Stimulated activated CD8-positive, alpha-beta memory T cell treated with anti-CD3 and anti-CD28 coated beads, Interleukin-12 subunit alpha, Interleukin-12 subunit beta, amount 100 ng/mL, for 24 hours (primary cell): ENCODE measurements around the gene ATP2A2.
"Not testable (repeated sequence)": the region's sequence is repeated elsewhere in the genome, so short reads cannot be mapped to it uniquely, and the experiment has no call there.

ENCODE experiments used
- DNase-seq: peaks from one replicate; pipeline ENCODE4 v3.0.0-alpha.2; 2020; ENCODE audit errors: extremely low read depth

The ATP2A2 gene

GRCh38 chr12:110301065-110301806 is 20.2 kb downstream of the ATP2A2 start:
- DNase-seq = no peak

GRCh38 chr12:110304061-110304551 is 23.1 kb downstream of the ATP2A2 start:
- no peak for DNase-seq

GRCh38 chr12:110307372-110307771 is 26.3 kb downstream of the ATP2A2 start:
- no peak for DNase-seq

- no peak for DNase-seq
These were observed 29.7 kb downstream of the ATP2A2 start for GRCh38 chr12:110310763-110311162.

- DNase-seq = no peak
These were observed 30.9 kb downstream of the ATP2A2 start for GRCh38 chr12:110311903-110312302.

GRCh38 chr12:110312581-110313360 is 31.7 kb downstream of the ATP2A2 start:
- DNase-seq = no peak

- no peak for DNase-seq
These were observed 33.3 kb downstream of the ATP2A2 start for GRCh38 chr12:110314308-110314707.

- no peak for DNase-seq
These were observed 35.8 kb downstream of the ATP2A2 start for GRCh38 chr12:110316861-110317260.

- DNase-seq = no peak
These were observed 36.9 kb downstream of the ATP2A2 start for GRCh38 chr12:110317911-110318310.

GRCh38 chr12:110320550-110320949 is 39.5 kb downstream of the ATP2A2 start:
- DNase-seq = no peak

- no peak for DNase-seq
These were observed 48.7 kb downstream of the ATP2A2 start for GRCh38 chr12:110329710-110330109.

GRCh38 chr12:110330124-110330523 is 49.1 kb downstream of the ATP2A2 start:
- no peak for DNase-seq

- DNase-seq = no peak
These were observed 49.5 kb downstream of the ATP2A2 start for GRCh38 chr12:110330544-110330943.

GRCh38 chr12:110333201-110333600 is 52.2 kb downstream of the ATP2A2 start:
- no peak for DNase-seq

- no peak for DNase-seq
These were observed 54.5 kb downstream of the ATP2A2 start for GRCh38 chr12:110335481-110336045.

- no peak for DNase-seq
These were observed 57.1 kb downstream of the ATP2A2 start for GRCh38 chr12:110337912-110338710.

- no peak for DNase-seq
These were observed 57.7 kb downstream of the ATP2A2 start for GRCh38 chr12:110338754-110339153.

- no peak for DNase-seq
These were observed 58.3 kb downstream of the ATP2A2 start for GRCh38 chr12:110339184-110339952.

GRCh38 chr12:110340261-110340660 is 59.2 kb downstream of the ATP2A2 start:
- not testable (repeated sequence) for DNase-seq

- DNase-seq = no peak
These were observed 59.7 kb downstream of the ATP2A2 start for GRCh38 chr12:110340706-110341105.

GRCh38 chr12:110342157-110342556 is 61.1 kb downstream of the ATP2A2 start:
- no peak for DNase-seq
